ENCODE data around the gene SNAP23.

SNAP23 gene

GRCh38 chr15:42495361-42496212 lies at the start of gene SNAP23:
SNAP23 (plus strand) TSS chr15:42495634; CDS start chr15:42511847, 16,213 bp downstream.
- peak; percentile 93 for ATAC-seq

GRCh38 chr15:42447599-42447998 lies 47.8 kb upstream of the SNAP23 start:
- no peak for ATAC-seq
- TF ChIP-seq ZFP30 (CRISPR knock-in tag; IDR thresholded peaks at IDR 0.05) (no peak), ISL1 (CRISPR knock-in tag; IDR thresholded peaks at IDR 0.05) (no peak), ZNF70 (CRISPR knock-in tag; IDR thresholded peaks at IDR 0.05) (no peak), PATZ1 (CRISPR knock-in tag; IDR thresholded peaks at IDR 0.05; ENCODE audit: borderline replicate concordance) (no peak), CSDC2 (CRISPR knock-in tag; IDR thresholded peaks at IDR 0.05) (no peak), TOX (CRISPR knock-in tag; IDR thresholded peaks at IDR 0.05; ENCODE audit: borderline replicate concordance) (no peak), ZFP3 (CRISPR knock-in tag; IDR thresholded peaks at IDR 0.05) (no peak), TCF4 (CRISPR knock-in tag; IDR thresholded peaks at IDR 0.05; ENCODE audit: borderline replicate concordance) (no peak), ZC3H10 (CRISPR knock-in tag; IDR thresholded peaks at IDR 0.05) (no peak), CREB5 (CRISPR knock-in tag; IDR thresholded peaks at IDR 0.05; ENCODE audit: low read depth) (no peak), SNAI2 (CRISPR knock-in tag; IDR thresholded peaks at IDR 0.05) (no peak), PPARA (CRISPR knock-in tag; IDR thresholded peaks at IDR 0.05; ENCODE audit: borderline replicate concordance) (no peak)

More at GRCh38 chr15:42495361-42496212, at the start of gene SNAP23:
- no peak for TF ChIP-seq ARNTL (CRISPR knock-in tag; IDR thresholded peaks at IDR 0.05; ENCODE audit: borderline replicate concordance, low read depth)
- TF ChIP-seq ZC3H10 (CRISPR knock-in tag; IDR thresholded peaks at IDR 0.05): no peak
- TF ChIP-seq CSRNP3 (CRISPR knock-in tag; IDR thresholded peaks at IDR 0.05): no peak
- TF ChIP-seq ZFP3 (CRISPR knock-in tag; IDR thresholded peaks at IDR 0.05): peak; percentile 93
- no peak for TF ChIP-seq OSR1 (CRISPR knock-in tag; IDR thresholded peaks at IDR 0.05)
- TF ChIP-seq TCF4 (CRISPR knock-in tag; IDR thresholded peaks at IDR 0.05; ENCODE audit: borderline replicate concordance): no peak
- no peak for TF ChIP-seq BACH2 (CRISPR knock-in tag; IDR thresholded peaks at IDR 0.05; ENCODE audit: borderline replicate concordance)

- no peak for TF ChIP-seq CSDC2 (CRISPR knock-in tag; IDR thresholded peaks at IDR 0.05)
- TF ChIP-seq SNAI2 (CRISPR knock-in tag; IDR thresholded peaks at IDR 0.05): no peak
- TF ChIP-seq TCF4 (CRISPR knock-in tag; IDR thresholded peaks at IDR 0.05; ENCODE audit: borderline replicate concordance): no peak
- TF ChIP-seq ZNF8 (CRISPR knock-in tag; IDR thresholded peaks at IDR 0.05): no peak
- TF ChIP-seq ESRRG (CRISPR knock-in tag; IDR thresholded peaks at IDR 0.05): no peak
- TF ChIP-seq TSHZ2 (CRISPR knock-in tag; IDR thresholded peaks at IDR 0.05): no peak
- ATAC-seq: no peak
Measured at GRCh38 chr15:42448281-42448680, 47.2 kb upstream of the SNAP23 start.

GRCh38 chr15:42449770-42450424 lies 45.5 kb upstream of the SNAP23 start:
- ATAC-seq: no peak
- TF ChIP-seq ZFP30 (CRISPR knock-in tag; IDR thresholded peaks at IDR 0.05) (no peak), ZC3H10 (CRISPR knock-in tag; IDR thresholded peaks at IDR 0.05) (no peak), ESRRG (CRISPR knock-in tag; IDR thresholded peaks at IDR 0.05) (no peak), ZNF8 (CRISPR knock-in tag; IDR thresholded peaks at IDR 0.05) (no peak), ZNF565 (CRISPR knock-in tag; conservative IDR thresholded peaks at IDR 0.05; ENCODE audit: low read depth) (no peak), SNAI2 (CRISPR knock-in tag; IDR thresholded peaks at IDR 0.05) (no peak), TCF4 (CRISPR knock-in tag; IDR thresholded peaks at IDR 0.05; ENCODE audit: borderline replicate concordance) (no peak), TSHZ2 (CRISPR knock-in tag; IDR thresholded peaks at IDR 0.05) (no peak), ARNTL (CRISPR knock-in tag; IDR thresholded peaks at IDR 0.05; ENCODE audit: borderline replicate concordance, low read depth) (no peak), CSRNP3 (CRISPR knock-in tag; IDR thresholded peaks at IDR 0.05) (no peak), ZNF70 (CRISPR knock-in tag; IDR thresholded peaks at IDR 0.05) (no peak)

All from SK-N-SH treated with all-trans-retinoic acid at 6 μM for 48 hours (cell line).